ENCODE data around the gene DOCK4.

GRCh38 chr7:112080441-112080840, 125.8 kb downstream of the DOCK4 start:
- TF ChIP-seq EZH2phosphoT487 (IDR thresholded peaks at IDR 0.05; ENCODE audit: insufficient read depth, low read depth) (no peak), EZH2 (IDR thresholded peaks at IDR 0.05; ENCODE audit: insufficient read depth, poor library complexity, severe bottlenecking) (no peak)
